GM12801 (cell line): ENCODE data around the gene ZNF831.

Source experiments
- TF ChIP-seq, protein P1 (sequence below): IDR thresholded peaks from one replicate; pipeline ENCODE4 v1.5.1; 2011; ENCODE audit warnings: control low read depth; ENCODE audit not compliant: insufficient read length; ENCODE audit errors: extremely low read depth

Gene ZNF831

DNA sequence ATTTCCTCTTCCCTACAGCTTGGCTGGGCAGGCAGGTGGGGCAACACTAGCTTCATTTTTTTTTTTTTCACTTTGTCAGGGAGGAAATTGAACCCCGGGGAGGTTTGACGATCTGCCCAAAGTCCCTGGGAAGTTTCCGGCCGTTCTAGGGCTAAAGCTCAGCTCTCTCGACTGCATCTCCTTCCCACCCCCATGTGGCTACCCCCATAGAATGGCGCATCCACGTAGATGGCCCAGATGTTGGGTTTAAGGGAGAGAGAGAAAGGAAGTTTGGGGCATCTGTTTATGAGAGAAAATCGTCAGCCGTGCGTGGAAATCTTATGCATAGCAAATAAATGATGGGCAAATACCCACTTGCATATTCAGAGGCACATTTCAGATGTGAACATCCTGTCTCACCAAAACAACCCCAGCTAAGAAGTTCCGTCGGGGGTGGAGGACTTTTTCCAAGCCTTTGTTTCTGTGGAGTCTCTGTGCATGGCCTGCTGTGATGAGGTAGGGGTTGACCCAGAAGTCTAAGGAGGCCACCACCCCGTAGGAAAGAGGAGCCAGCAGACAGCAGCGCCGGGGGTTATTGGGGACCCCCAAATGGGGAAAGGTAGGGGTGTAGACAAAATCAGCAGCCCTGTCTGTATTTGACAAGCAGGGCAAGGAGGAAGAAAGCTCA lies 40.5 kb upstream of the ZNF831 start:
- TF ChIP-seq, protein P1, sequence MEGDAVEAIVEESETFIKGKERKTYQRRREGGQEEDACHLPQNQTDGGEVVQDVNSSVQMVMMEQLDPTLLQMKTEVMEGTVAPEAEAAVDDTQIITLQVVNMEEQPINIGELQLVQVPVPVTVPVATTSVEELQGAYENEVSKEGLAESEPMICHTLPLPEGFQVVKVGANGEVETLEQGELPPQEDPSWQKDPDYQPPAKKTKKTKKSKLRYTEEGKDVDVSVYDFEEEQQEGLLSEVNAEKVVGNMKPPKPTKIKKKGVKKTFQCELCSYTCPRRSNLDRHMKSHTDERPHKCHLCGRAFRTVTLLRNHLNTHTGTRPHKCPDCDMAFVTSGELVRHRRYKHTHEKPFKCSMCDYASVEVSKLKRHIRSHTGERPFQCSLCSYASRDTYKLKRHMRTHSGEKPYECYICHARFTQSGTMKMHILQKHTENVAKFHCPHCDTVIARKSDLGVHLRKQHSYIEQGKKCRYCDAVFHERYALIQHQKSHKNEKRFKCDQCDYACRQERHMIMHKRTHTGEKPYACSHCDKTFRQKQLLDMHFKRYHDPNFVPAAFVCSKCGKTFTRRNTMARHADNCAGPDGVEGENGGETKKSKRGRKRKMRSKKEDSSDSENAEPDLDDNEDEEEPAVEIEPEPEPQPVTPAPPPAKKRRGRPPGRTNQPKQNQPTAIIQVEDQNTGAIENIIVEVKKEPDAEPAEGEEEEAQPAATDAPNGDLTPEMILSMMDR = no peak

DNA sequence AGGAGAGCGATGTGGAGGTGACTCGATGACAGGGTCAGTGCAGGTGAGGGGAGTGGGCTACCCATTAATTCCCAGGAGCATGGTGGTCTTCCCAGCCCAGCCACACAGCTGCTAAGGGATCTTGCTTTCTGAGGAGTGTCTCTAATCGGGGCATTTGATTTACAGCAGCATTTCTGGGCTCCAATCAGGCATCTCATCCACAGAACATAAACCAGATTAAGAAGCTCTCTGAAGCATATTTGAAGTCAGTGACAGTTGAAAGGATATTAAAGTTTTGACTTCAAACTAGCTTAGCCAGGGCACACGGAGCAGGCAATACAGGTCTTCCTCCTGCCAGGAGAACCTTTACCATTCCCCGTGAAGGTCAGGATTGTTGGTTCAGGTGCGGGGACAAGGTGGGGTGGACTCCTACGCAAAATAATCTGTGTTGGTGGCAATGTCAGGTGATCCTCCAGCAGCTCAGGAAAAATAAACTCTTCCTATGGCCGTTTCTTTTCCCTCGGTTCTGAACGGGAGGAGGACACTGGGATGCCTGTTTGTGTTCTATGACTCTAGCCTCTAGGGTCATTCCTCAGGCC lies 39.9 kb upstream of the ZNF831 start:
- TF ChIP-seq, protein P1 = no peak

DNA sequence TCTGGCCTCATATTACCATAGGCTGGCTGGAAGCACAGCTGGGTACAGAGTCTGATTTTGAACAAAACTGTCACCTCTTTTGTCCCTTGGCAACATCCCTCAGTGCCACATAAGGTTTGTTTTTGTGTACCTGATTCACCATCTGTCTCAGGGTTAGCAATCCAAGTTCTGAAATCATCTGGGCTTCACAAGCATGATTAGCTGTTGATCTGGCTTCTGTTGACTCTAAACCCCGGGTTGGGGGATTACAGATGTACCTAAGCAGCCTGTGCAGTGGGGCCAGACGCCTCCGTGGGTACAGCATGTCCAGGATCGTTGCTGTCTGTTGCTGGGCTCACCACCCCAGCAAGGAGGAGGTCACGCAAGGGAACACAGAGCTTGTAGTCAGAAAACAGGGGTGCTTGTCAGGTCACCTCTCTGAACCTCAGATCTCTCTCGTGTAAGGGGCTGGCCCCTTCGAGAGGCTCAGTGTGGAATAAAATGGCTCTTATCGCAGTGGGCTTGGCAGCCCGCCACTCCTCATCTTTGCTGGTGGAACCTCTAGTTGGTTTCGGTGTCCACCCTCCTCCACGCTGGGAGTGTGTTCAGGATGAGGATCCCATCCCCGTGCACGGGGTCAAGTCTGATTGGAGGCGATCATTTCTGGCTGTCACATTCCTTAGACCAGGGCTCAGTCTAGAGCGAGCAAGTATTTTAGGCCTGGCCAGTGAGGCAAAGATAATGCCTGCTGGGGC lies 39.2 kb upstream of the ZNF831 start:
- TF ChIP-seq, protein P1 = no peak

DNA sequence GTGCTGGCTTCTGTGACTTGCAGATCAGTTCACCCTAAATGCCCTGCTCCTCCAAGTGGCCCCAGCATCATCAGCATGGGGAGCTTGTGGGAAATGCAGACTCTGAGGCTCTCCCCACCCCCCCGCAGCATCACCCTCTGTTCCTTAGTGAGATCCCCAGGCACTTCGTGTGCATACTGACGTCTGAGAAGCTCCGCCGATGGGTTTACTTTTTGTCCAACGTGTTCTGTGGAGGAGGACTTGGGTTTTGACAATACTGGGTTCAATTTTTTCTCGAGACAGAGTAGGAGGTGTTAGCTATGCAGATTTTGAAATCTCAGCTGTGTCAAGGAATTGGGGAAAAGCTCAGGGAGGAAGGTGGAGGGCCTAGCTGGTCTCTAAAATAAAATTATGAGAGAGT lies 38.3 kb upstream of the ZNF831 start:
- TF ChIP-seq, protein P1 = no peak

DNA sequence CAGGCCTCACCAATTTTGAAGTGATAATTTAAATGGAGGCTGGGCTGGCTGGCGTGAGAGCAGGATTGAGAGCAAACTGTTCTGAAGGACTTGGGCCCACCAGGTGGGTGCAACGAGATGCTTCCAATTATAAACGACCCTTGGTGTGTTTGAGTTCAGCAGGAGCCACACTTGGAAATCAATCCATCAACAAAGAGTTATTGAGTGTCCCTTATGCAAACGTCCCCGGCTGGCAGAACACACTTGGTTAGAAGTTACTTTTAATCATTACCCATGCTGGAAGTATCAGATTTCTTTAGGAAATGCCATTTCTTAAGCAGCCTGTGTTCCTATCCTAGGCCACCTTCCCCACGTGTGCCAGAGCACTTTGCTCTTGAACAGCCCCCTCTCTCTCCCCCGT lies 37.8 kb upstream of the ZNF831 start:
- TF ChIP-seq, protein P1 = no peak

DNA sequence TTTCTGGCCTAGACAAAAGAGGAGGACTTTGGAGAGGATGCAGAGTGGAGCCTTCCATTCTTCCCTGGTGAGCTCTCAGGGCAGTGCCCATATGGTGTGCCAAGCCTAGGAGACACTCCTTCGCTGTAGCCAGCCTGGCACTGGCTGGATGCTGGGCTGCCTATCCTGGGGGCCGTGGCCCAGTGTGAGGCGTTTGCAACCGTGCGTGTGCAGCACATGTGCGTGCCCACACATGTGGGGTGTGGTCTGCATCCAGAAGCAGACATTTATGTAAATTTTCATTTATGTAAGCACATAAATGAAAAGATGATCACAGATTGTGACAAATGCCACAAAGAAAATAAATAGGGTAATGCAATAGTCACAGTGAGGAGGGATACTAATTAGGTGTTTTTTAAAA lies 35.8 kb upstream of the ZNF831 start:
- TF ChIP-seq, protein P1 = no peak

DNA sequence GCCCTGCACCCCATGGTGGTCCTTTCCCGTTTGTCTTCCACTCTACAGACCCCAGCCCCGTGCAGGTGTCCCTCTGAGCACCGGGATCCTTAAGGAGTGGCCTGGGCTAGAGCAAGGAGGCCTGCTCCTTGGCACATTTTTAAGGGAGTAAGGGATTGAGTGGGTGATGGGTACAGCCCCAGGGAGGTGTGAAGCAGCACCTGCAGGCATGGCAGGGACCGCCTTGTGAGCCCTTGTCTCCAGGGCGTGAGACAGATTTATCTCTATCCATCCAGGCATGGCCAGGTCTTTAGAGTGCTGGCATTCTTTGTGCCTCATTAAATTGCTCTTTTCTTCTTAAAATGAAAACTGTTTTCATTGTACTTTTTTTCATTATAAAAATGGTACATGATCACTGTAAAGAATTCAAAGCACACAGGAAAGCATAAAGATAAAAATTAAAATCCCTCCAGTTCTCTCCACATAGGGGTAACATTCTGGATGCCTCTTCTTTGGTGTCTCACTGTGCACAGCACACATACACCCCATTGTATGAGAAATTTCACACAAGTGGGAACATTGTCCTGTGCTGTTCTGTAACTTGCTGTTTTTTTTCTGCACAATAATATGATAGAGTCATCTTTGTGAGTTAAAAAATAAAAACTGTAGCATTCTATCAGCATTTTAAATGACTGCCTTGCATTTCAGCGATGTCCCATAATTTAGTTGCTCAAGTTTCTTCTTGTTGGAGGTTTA lies 31.9 kb upstream of the ZNF831 start:
- TF ChIP-seq, protein P1 = no peak
